Measurements from ENCODE around the gene PCED1A. TPM values are rescaled to one million over a fixed set of nuclear protein-coding genes. Genes with fewer than 3 reads are reported as not detected.
"Not testable (repeated sequence)": the region's sequence is repeated elsewhere in the genome, so short reads cannot be mapped to it uniquely, and the experiment has no call there.

PCED1A gene
- polyA plus RNA-seq, 4 donors = 52.9 to 87.1 (median 75.4) TPM

GRCh38 chr20:2834401-2835110 is 5.9 kb downstream of the PCED1A start:
- no peak for DNase-seq (ENCODE audit: low read depth in 4 of 4, low spot score in 2 of 4)

GRCh38 chr20:2833761-2834160 is 6.7 kb downstream of the PCED1A start:
- no peak for DNase-seq (ENCODE audit: low read depth in 4 of 4, low spot score in 2 of 4)

GRCh38 chr20:2831206-2831605 is 9.2 kb downstream of the PCED1A start:
- not testable (repeated sequence) for DNase-seq (ENCODE audit: low read depth in 4 of 4, low spot score in 2 of 4)

DNA sequence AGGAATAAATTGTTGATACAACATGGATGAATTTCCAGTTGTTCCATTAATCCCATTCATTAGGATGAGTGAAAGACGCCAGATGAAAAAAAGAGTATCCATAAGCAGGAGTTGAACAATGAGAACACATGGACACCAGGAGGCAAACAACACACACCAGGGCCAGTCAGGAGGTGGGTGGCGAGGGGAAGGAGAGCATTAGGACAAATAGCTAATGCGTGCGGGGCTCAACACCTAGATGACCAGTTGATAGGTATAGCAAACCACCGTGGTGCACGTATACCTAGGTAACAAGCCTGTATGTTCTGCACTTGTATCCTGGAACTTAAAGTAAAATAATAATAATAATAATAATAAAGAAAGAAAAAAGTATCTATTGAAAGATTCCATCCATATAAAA is 11.1 kb downstream of the PCED1A start:
- no peak for DNase-seq (ENCODE audit: low read depth in 4 of 4, low spot score in 2 of 4)

- DNase-seq (ENCODE audit: low read depth in 4 of 4, low spot score in 2 of 4) = no peak
These were observed 13.8 kb downstream of the PCED1A start for GRCh38 chr20:2826655-2827054.

GRCh38 chr20:2825761-2826160 is 14.7 kb downstream of the PCED1A start:
- DNase-seq (ENCODE audit: low read depth in 4 of 4, low spot score in 2 of 4) = no peak

- DNase-seq (ENCODE audit: low read depth in 4 of 4, low spot score in 2 of 4) = no peak
These were observed 18.4 kb downstream of the PCED1A start for GRCh38 chr20:2822073-2822472.

DNA sequence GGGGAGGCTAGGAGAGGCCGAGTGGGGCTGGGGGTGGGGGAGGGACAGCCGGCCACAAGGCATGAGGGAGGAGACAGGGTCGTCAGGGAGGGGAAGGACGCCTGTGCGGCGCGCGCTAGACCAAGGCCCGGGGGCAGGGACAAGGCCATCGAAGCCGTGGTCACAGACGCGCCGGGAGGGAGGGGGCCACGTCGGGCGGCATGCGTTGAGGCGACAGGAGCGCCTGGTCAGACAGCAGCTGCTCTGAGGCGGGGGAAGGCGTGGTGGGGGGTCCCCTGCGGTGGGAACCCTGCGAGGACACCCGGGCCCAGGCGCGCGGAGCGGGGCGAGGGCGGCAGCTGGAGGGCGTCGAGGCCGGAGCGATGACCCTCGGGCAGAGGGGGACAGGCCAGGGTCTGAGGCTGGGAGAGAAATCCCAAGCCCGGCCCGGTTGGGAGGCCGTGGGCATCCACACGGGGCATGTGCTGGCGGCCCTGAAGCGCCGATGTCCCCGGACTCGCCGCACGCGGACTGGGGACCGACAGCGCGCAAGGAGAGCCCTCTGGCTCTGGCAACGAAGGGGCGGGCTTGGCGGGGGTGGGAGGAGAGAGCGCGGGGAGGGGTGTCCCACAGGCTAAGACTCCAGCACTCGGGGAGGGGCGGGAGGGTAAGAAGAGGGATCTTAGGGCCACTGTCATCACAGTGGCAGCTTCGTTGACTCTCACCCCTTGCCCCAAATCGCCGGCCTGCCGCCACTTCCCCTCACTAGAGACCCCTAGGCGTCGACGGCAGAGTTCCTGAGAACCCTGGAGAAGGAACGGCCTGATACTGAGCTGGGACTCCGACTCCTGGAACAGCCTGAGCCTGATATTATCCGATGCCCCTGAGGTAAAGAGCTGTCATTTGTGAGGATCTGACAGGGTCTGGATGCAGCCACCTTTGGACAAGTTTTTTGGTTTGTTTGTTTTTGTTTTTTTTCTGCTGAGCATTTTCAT is 19.3 kb downstream of the PCED1A start:
- DNase-seq (ENCODE audit: low read depth in 4 of 4, low spot score in 2 of 4) = no peak

DNA sequence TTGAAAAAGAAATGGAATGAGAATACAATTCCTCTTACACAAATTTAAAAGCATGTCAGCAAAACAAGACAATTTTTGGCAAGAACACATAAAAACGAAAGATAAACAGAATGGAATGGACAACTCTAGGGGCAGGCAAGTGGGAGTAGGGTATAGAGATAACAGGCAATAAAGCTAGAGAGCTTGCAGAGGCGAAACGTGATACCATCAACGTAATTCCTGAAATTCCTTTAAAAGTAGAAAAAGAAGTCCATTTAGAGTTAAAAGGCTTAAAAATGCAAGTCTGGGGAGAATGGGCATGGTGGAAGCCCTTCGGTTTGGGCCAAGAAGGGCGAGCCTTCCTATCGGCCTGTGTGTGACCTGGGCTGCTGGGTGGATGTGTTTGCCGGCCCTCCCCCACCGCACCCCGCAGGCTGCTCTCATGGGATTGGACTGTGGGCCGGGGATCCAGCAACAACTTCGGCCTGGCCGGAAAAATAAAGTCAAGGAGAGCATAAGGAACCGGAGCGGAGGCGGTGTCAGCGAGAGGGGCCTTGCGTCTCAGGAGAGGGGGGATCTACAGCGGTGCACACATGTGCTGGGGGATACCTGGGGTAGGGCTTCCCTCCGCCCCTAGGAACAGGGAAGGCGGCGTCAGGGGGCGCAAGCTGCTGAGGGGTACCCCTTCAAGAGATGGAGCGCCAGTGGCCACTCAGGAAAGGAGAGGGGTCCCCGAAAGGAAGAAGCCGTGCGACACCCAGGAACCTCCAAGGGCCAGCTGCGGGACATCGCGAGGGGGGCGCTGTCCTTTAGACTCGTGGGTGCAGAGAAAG is 20.2 kb downstream of the PCED1A start:
- no peak for DNase-seq (ENCODE audit: low read depth in 4 of 4, low spot score in 2 of 4)

- DNase-seq (ENCODE audit: low read depth in 4 of 4, low spot score in 2 of 4) = no peak
These were observed 22.4 kb downstream of the PCED1A start for GRCh38 chr20:2817891-2818595.

DNA sequence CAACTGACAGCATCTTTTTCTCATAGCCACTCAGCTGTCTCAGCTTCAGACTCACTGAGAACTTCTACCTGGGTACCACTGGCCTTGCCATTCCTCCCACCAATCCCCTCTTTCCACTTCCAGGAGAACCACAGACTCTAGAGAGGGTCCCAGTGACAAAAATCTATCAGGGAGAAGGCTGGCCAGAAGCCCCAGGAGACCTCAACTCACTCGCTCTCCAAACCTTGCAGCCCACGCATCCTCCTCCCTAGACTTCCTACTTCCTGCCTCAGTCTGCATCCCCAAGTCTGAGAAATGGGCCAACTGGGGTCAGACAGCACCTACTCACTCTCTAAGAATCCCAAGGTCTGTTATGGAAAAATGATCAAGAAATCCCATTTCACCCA is 23.1 kb downstream of the PCED1A start:
- no peak for DNase-seq (ENCODE audit: low read depth in 4 of 4, low spot score in 2 of 4)

GRCh38 chr20:2816583-2817340 is 23.7 kb downstream of the PCED1A start:
- no peak for DNase-seq (ENCODE audit: low read depth in 4 of 4, low spot score in 2 of 4)

- DNase-seq (ENCODE audit: low read depth in 4 of 4, low spot score in 2 of 4) = no peak
These were observed 24.3 kb downstream of the PCED1A start, which contains the start of gene TMEM239 for GRCh38 chr20:2816030-2816582. Gene TMEM239 (plus strand): TSS chr20:2816364. CDS start chr20:2816555, 191 bp downstream.

- no peak for DNase-seq (ENCODE audit: low read depth in 4 of 4, low spot score in 2 of 4)
These were observed 25.1 kb downstream of the PCED1A start for GRCh38 chr20:2815242-2815900.

- DNase-seq (ENCODE audit: low read depth in 4 of 4, low spot score in 2 of 4) = no peak
These were observed 25.8 kb downstream of the PCED1A start, which contains the start of gene C20orf141 for GRCh38 chr20:2814587-2815051. Gene C20orf141 (plus strand): TSS chr20:2814987. CDS start chr20:2815185, 198 bp downstream.

- DNase-seq (ENCODE audit: low read depth in 4 of 4, low spot score in 2 of 4) = no peak
These were observed 26.4 kb downstream of the PCED1A start for GRCh38 chr20:2814076-2814475.

DNA sequence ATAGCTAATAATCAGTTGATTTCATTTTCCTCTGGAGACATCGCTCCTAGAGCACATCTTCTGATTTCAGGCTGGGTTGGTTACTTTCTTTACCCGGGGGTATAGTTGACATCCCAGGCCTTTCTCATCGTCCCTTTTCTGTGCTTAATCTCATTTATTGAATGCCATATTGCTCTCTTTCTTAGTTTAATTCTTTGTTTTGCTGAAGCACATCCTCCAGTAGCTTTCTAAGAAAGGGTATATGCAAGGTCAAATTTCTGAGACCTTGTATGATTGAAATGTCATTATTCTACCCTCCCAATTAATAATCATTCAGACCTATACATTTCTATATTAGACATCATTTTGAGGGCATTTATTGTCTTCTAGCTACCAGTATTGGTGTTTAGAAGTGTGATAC is 28.3 kb downstream of the PCED1A start:
- DNase-seq (ENCODE audit: low read depth in 4 of 4, low spot score in 2 of 4) = no peak

GRCh38 chr20:2809690-2810089 is 30.8 kb downstream of the PCED1A start:
- DNase-seq (ENCODE audit: low read depth in 4 of 4, low spot score in 2 of 4) = no peak

All from left renal cortex interstitium (tissue), 4 donors.